Measurements from ENCODE around the gene CELSR1. TPM values are rescaled to one million over a fixed set of nuclear protein-coding genes. Genes with fewer than 3 reads are reported as not detected.
"Not testable (repeated sequence)": the region's sequence is repeated elsewhere in the genome, so short reads cannot be mapped to it uniquely, and the experiment has no call there.

CELSR1 gene
- total and polyA plus RNA-seq, 2 donors (not counting 1 experiment from before 2014, with no cell fraction given): 0.07 to 1.8 TPM

GRCh38 chr22:46397514-46397913 lies 139.9 kb downstream of the CELSR1 start:
- TF ChIP-seq CTCF (conservative IDR thresholded peaks at IDR 0.05 in 1 of 2, IDR thresholded peaks at IDR 0.05 in 1 of 2; ENCODE audit: low read depth in 1 of 2, low read length in 2 of 2) (no peak), EZH2 (IDR thresholded peaks at IDR 0.05; ENCODE audit: low read length, missing control alignments) (no peak)
- no peaks in the 10 kb centered on the region for H3K9me3 ChIP-seq (ENCODE audit: control insufficient read depth, insufficient read depth, low read depth, low read length)
- no peaks in the 10 kb centered on the region for H3K79me2 ChIP-seq (ENCODE audit: control insufficient read depth, insufficient read depth, low read length)
- H3K27me3 ChIP-seq (ENCODE audit: control insufficient read depth, insufficient read depth, low read length): no peaks in the 10 kb centered on the region
- H3K4me2 ChIP-seq (ENCODE audit: extremely low read depth, insufficient read depth, low read length): no peak overlapping the region
- H2AFZ ChIP-seq (ENCODE audit: low read length): no peak overlapping the region
- DNase-seq (ENCODE audit: low read depth in 2 of 2): no peak
- H3K9ac ChIP-seq (ENCODE audit: insufficient read depth, low read length): no peak overlapping the region
- no peaks in the 10 kb centered on the region for H3K4me1 ChIP-seq (ENCODE audit: control insufficient read depth, extremely low read depth, insufficient read depth, low read length)
- no peaks in the 10 kb centered on the region for H4K20me1 ChIP-seq (ENCODE audit: control insufficient read depth, extremely low read depth, insufficient read depth, low read length)
- no peaks in the 10 kb centered on the region for H3K36me3 ChIP-seq (ENCODE audit: control insufficient read depth, insufficient read depth, low read length)
- H3K4me3 ChIP-seq (replicated peaks in 1 of 4; ENCODE audit: control extremely low read depth in 1 of 4, insufficient read depth in 1 of 4, low read depth in 3 of 4, low read length in 4 of 4): no peak overlapping the region
- no peak overlapping the region for H3K27ac ChIP-seq (ENCODE audit: insufficient read depth, low read length)

GRCh38 chr22:46397049-46397448 lies 140.4 kb downstream of the CELSR1 start:
- H3K36me3 ChIP-seq (ENCODE audit: control insufficient read depth, insufficient read depth, low read length); H3K9ac ChIP-seq (ENCODE audit: insufficient read depth, low read length); H3K9me3 ChIP-seq (ENCODE audit: control insufficient read depth, insufficient read depth, low read depth, low read length); H3K27me3 ChIP-seq (ENCODE audit: control insufficient read depth, insufficient read depth, low read length); H4K20me1 ChIP-seq (ENCODE audit: control insufficient read depth, extremely low read depth, insufficient read depth, low read length); H2AFZ ChIP-seq (ENCODE audit: low read length); H3K4me3 ChIP-seq (replicated peaks in 1 of 4; ENCODE audit: control extremely low read depth in 1 of 4, insufficient read depth in 1 of 4, low read depth in 3 of 4, low read length in 4 of 4); DNase-seq (ENCODE audit: low read depth in 2 of 2); H3K79me2 ChIP-seq (ENCODE audit: control insufficient read depth, insufficient read depth, low read length); H3K4me2 ChIP-seq (ENCODE audit: extremely low read depth, insufficient read depth, low read length); H3K27ac ChIP-seq (ENCODE audit: insufficient read depth, low read length); H3K4me1 ChIP-seq (ENCODE audit: control insufficient read depth, extremely low read depth, insufficient read depth, low read length): not testable (repeated sequence)

- Histone ChIP-seq H3K4me1 (ENCODE audit: control insufficient read depth, extremely low read depth, insufficient read depth, low read length) (no peaks in the 10 kb centered on the region), H3K4me2 (ENCODE audit: extremely low read depth, insufficient read depth, low read length) (no peak overlapping the region), H3K9me3 (ENCODE audit: control insufficient read depth, insufficient read depth, low read depth, low read length) (no peaks in the 10 kb centered on the region)
These were observed 142.3 kb downstream of the CELSR1 start for GRCh38 chr22:46395145-46395544.

More at GRCh38 chr22:46395145-46395544, 142.3 kb downstream of the CELSR1 start:
- H3K27me3 ChIP-seq (ENCODE audit: control insufficient read depth, insufficient read depth, low read length): no peaks in the 10 kb centered on the region
- H3K9ac ChIP-seq (ENCODE audit: insufficient read depth, low read length): no peak overlapping the region
- no peak overlapping the region for H2AFZ ChIP-seq (ENCODE audit: low read length)
- DNase-seq (ENCODE audit: low read depth in 2 of 2): no peak
- no peak for TF ChIP-seq CTCF (conservative IDR thresholded peaks at IDR 0.05 in 1 of 2, IDR thresholded peaks at IDR 0.05 in 1 of 2; ENCODE audit: low read depth in 1 of 2, low read length in 2 of 2)
- TF ChIP-seq EZH2 (IDR thresholded peaks at IDR 0.05; ENCODE audit: low read length, missing control alignments): no peak
- H3K79me2 ChIP-seq (ENCODE audit: control insufficient read depth, insufficient read depth, low read length): no peaks in the 10 kb centered on the region
- no peaks in the 10 kb centered on the region for H3K36me3 ChIP-seq (ENCODE audit: control insufficient read depth, insufficient read depth, low read length)
- no peak overlapping the region for H3K27ac ChIP-seq (ENCODE audit: insufficient read depth, low read length)
- H4K20me1 ChIP-seq (ENCODE audit: control insufficient read depth, extremely low read depth, insufficient read depth, low read length): no peaks in the 10 kb centered on the region
- H3K4me3 ChIP-seq (replicated peaks in 1 of 4; ENCODE audit: control extremely low read depth in 1 of 4, insufficient read depth in 1 of 4, low read depth in 3 of 4, low read length in 4 of 4): no peak overlapping the region
